Endothelial cell of umbilical vein (primary cell): ENCODE results near the gene LRRC53. TPM values are rescaled to one million over a fixed set of nuclear protein-coding genes. Genes with fewer than 3 reads are reported as not detected.

Experiments
- BruUV-seq: library from RNA; stranded (reverse); fragments of 400-500 nt; replicated peaks from 2 replicates; lab custom pipeline; 2021; lab: Mats Ljungman, UMichigan
- CTCF ChIA-PET: fragments of 300-600, 350-600 bp; sonication (Branson Sonifier 250); formaldehyde crosslinking; loops from one replicate; lab custom pipeline; 2021; ENCODE audit warnings: antibody characterized with exemption, inconsistent platforms; lab: Charles Lee
- POLR2A ChIA-PET: fragments of 300-600, 350-600 bp; sonication (Branson Sonifier 250); formaldehyde crosslinking; loops from one replicate; lab custom pipeline; 2021; ENCODE audit warnings: antibody characterized with exemption, inconsistent platforms; lab: Charles Lee
- DNase-seq: peaks from one replicate; pipeline ENCODE4 v3.0.0-alpha.2; 2011; ENCODE audit warnings: low read depth, low spot score
- FAIRE-seq: peaks from 2 replicates; lab custom pipeline; 2011; peaks lifted over from hg19 to GRCh38; lab: Jason Lieb, UNC
- H2AFZ ChIP-seq: 2 replicates; pipeline ENCODE4 v1.6.0; 2012; ENCODE audit warnings: low read depth, low read length, control low read depth, inconsistent platforms
- H3K27ac ChIP-seq: 2 replicates; pipeline ENCODE4 v1.5.1; 2011; ENCODE audit warnings: low read depth, mild to moderate bottlenecking, control low read depth, low read length, moderate library complexity; ENCODE audit not compliant: insufficient read depth
- H3K27me3 ChIP-seq, 2 experiments: 2 replicates each; pipeline versions ENCODE4 v1.6.0 to v1.6.1; 2011; ENCODE audit warnings: low read length in 2 of 2, mixed read lengths in 1 of 2; ENCODE audit not compliant: control insufficient read depth in 2 of 2, insufficient read depth in 2 of 2
- H3K36me3 ChIP-seq, 2 experiments: 2 replicates in 1 of 2; 3 replicates in 1 of 2; pipeline ENCODE4 v1.5.1; 2011; ENCODE audit warnings: low read length in 2 of 2, mild to moderate bottlenecking in 1 of 2, moderate library complexity in 1 of 2; ENCODE audit not compliant: control insufficient read depth in 2 of 2, insufficient read depth in 2 of 2; ENCODE audit errors: extremely low read depth in 1 of 2
- H3K4me1 ChIP-seq: 3 replicates; pipeline ENCODE4 v1.5.1; 2011; ENCODE audit warnings: mild to moderate bottlenecking, low read length; ENCODE audit not compliant: control insufficient read depth, insufficient read depth; ENCODE audit errors: extremely low read depth
- H3K4me2 ChIP-seq: 2 replicates; pipeline ENCODE4 v1.6.1; 2011; ENCODE audit warnings: low read length, control low read depth, mixed read lengths; ENCODE audit not compliant: insufficient read depth
- H3K4me3 ChIP-seq, 3 experiments: fragments of 200-600 bp in 1 of 3; sonication (generic), shearing (Covaris generic) in 1 of 3; replicated peaks in 1 of 3; 2 replicates each; pipeline ENCODE4 v1.5.1; 2011 to 2016; ENCODE audit warnings: control low read depth in 3 of 3, low read length in 3 of 3, mild to moderate bottlenecking in 2 of 3, inconsistent platforms in 1 of 3, low read depth in 1 of 3, moderate library complexity in 1 of 3; ENCODE audit not compliant: insufficient read depth in 1 of 3
- H3K79me2 ChIP-seq: 2 replicates; pipeline ENCODE4 v1.6.0; 2012; ENCODE audit warnings: low read length, inconsistent platforms; ENCODE audit not compliant: control insufficient read depth, insufficient read depth
- H3K9ac ChIP-seq: replicated peaks from 2 replicates; pipeline ENCODE3; 2011; ENCODE audit warnings: low read length, control low read depth; ENCODE audit not compliant: insufficient read depth; ENCODE audit errors: extremely low read depth
- H3K9me1 ChIP-seq: replicated peaks from 3 replicates; pipeline ENCODE4 v1.6.0; 2011; ENCODE audit warnings: mild to moderate bottlenecking, low read length; ENCODE audit not compliant: control insufficient read depth, insufficient read depth; ENCODE audit errors: extremely low read depth
- H3K9me3 ChIP-seq: replicated peaks from 2 replicates; pipeline ENCODE4 v1.5.1; 2012; ENCODE audit warnings: low read length, inconsistent platforms; ENCODE audit not compliant: control insufficient read depth, insufficient read depth
- H4K20me1 ChIP-seq: replicated peaks from 2 replicates; pipeline ENCODE3; 2011; ENCODE audit warnings: mild to moderate bottlenecking, low read length; ENCODE audit not compliant: control insufficient read depth, insufficient read depth; ENCODE audit errors: extremely low read depth
- EZH2 ChIP-seq: IDR thresholded peaks from 2 replicates; pipeline ENCODE4 v1.6.1; 2012; ENCODE audit warnings: borderline replicate concordance, low read depth, mild to moderate bottlenecking, moderate library complexity, low read length, inconsistent platforms; ENCODE audit not compliant: severe bottlenecking
- FOS ChIP-seq: IDR thresholded peaks from 2 replicates; pipeline ENCODE4 v1.6.1; 2011; ENCODE audit warnings: mild to moderate bottlenecking, low read length, moderate library complexity, borderline replicate concordance; ENCODE audit not compliant: insufficient read depth
- GATA2 ChIP-seq: IDR thresholded peaks from 2 replicates; pipeline ENCODE4 v1.7.0; 2011; ENCODE audit warnings: low read depth, mild to moderate bottlenecking, moderate library complexity, mixed read lengths, low read length; ENCODE audit not compliant: insufficient read length, insufficient read depth
- JUN ChIP-seq: IDR thresholded peaks from 2 replicates; pipeline ENCODE4 v1.6.1; 2011; ENCODE audit warnings: borderline replicate concordance, low read depth; ENCODE audit not compliant: insufficient read length, insufficient read depth
- MYC ChIP-seq: IDR thresholded peaks from one replicate; pipeline ENCODE4 v1.6.1; 2011; ENCODE audit warnings: mild to moderate bottlenecking, low read depth, low read length
- POLR2A ChIP-seq: IDR thresholded peaks from 2 replicates; pipeline ENCODE4 v1.6.1; 2012; ENCODE audit warnings: low read depth, mild to moderate bottlenecking, control low read depth, low read length
- POLR2AphosphoS5 ChIP-seq: IDR thresholded peaks from 2 replicates; pipeline ENCODE4 v1.6.1; 2012; ENCODE audit warnings: low read depth, mild to moderate bottlenecking, control low read depth, low read length, moderate library complexity; ENCODE audit not compliant: insufficient read depth
- dilution Hi-C: fragments of 300-500 bp; cut with MboI; formaldehyde crosslinking; loops from one replicate; pipeline ENCODE4 v1.15.0; 2019; ENCODE audit warnings: low sequenced_read_pairs; ENCODE audit not compliant: extremely low pct_ligation_motif_present
- intact Hi-C: fragments of 100-400 bp; cut with micrococcal nuclease; formaldehyde crosslinking; loops from one replicate; pipeline ENCODE4 v1.10.0; 2022
- polyA plus RNA-seq, 4 experiments: library from polyadenylated mRNA; depleted of rRNA in 3 of 4; stranded (reverse) in 3 of 4; unstranded in 1 of 4; fragments of >200 nt; gene quantifications; 2 replicates each; pipeline versions ENCODE4 v1.2.1 to v1.2.3, GENCODE V29; 2011 to 2012; ENCODE audit warnings: missing spikeins in 1 of 4
- total RNA-seq: library from RNA; stranded (reverse); gene quantifications from 2 replicates; pipeline ENCODE4 v1.2.3, GENCODE V29; 2021
- TF ChIP-seq, protein P1 (sequence below): IDR thresholded peaks from 2 replicates; pipeline ENCODE4 v1.6.1; 2011; ENCODE audit not compliant: insufficient read depth, insufficient read length
- TF ChIP-seq, protein P2 (sequence below), 2 donors: IDR thresholded peaks; 1 replicate in 1 of 2; 2 replicates in 1 of 2; pipeline ENCODE4 v1.5.1; 2011; ENCODE audit warnings: low read length in 2 of 2, mild to moderate bottlenecking in 2 of 2, moderate library complexity in 2 of 2, control low read depth in 1 of 2, inconsistent platforms in 1 of 2, low read depth in 1 of 2; ENCODE audit not compliant: insufficient read depth in 1 of 2; ENCODE audit errors: extremely low read depth in 1 of 2

Gene LRRC53
- total and polyA plus RNA-seq, 2 donors (not counting 3 experiments of a cell fraction or from before 2014, with no cell fraction given): not detected

DNA sequence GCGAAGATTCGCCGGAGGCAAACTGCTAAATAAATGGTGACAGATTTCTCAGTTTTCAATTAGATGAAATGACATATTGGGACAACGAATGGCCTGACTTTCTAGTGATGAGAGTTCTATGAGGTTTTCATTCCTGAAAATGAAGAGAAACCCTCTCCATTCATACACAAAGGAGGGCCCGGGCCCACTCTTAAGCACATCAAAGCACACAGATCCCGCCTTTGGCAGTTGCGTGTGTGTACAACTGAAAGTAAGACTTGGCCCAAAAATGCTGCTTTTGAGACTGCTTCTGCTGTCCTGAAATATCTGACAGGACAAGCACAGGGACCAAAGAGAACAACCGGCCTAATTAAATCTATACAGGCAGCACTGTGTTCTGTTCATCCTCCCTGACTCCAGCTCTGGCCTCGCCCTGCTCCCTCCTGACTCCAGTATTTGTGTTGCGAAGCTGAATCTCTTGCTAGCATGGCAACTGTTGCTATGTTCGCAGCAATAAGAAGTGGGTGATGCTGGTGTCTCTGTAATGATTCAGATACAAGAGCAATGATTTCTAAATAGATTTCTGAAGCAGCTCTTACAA lies 7.4 kb downstream of the LRRC53 start:
- dilution Hi-C loops (no loop called here), intact Hi-C loops (no loop called here)
- FAIRE-seq (no peak), DNase-seq (no peak)
- BruUV-seq: no TSS peak
- Histone ChIP-seq H2AFZ (no peak overlapping the region), H3K27me3 (no peaks in the 10 kb centered on the region), H3K9me3 (no peaks in the 10 kb centered on the region), H4K20me1 (no peaks in the 10 kb centered on the region), H3K9ac (no peak overlapping the region), H3K36me3 (no peaks in the 10 kb centered on the region), H3K9me1 (no peaks in the 10 kb centered on the region), H3K79me2 (no peaks in the 10 kb centered on the region), H3K4me3 (no peak overlapping the region), H3K27ac (no peak overlapping the region), H3K4me2 (no peak overlapping the region), H3K4me1 (no peaks in the 10 kb centered on the region)
- no peak for TF ChIP-seq MYC
- TF ChIP-seq POLR2AphosphoS5: no peak
- TF ChIP-seq POLR2A: no peak
- TF ChIP-seq, protein P1, sequence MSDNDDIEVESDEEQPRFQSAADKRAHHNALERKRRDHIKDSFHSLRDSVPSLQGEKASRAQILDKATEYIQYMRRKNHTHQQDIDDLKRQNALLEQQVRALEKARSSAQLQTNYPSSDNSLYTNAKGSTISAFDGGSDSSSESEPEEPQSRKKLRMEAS: no peak
- no peak for TF ChIP-seq GATA2
- TF ChIP-seq EZH2: no peak
- no peak for TF ChIP-seq FOS
- no peak for TF ChIP-seq JUN
- TF ChIP-seq, protein P2, sequence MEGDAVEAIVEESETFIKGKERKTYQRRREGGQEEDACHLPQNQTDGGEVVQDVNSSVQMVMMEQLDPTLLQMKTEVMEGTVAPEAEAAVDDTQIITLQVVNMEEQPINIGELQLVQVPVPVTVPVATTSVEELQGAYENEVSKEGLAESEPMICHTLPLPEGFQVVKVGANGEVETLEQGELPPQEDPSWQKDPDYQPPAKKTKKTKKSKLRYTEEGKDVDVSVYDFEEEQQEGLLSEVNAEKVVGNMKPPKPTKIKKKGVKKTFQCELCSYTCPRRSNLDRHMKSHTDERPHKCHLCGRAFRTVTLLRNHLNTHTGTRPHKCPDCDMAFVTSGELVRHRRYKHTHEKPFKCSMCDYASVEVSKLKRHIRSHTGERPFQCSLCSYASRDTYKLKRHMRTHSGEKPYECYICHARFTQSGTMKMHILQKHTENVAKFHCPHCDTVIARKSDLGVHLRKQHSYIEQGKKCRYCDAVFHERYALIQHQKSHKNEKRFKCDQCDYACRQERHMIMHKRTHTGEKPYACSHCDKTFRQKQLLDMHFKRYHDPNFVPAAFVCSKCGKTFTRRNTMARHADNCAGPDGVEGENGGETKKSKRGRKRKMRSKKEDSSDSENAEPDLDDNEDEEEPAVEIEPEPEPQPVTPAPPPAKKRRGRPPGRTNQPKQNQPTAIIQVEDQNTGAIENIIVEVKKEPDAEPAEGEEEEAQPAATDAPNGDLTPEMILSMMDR (IDR thresholded peaks at IDR 0.05; ENCODE audit: extremely low read depth in 1 of 2, insufficient read depth in 1 of 2, low read depth in 1 of 2, low read length in 2 of 2): no peak
- ChIA-PET POLR2A (no interaction called here), CTCF (no interaction called here)
